Ishikawa (cell line): ENCODE data around the gene ANKRD40.

ENCODE experiments used
- CEBPB ChIP-seq: IDR thresholded peaks from 2 replicates; pipeline ENCODE4 v1.6.1; 2012
- EGR1 ChIP-seq: IDR thresholded peaks from 2 replicates; pipeline ENCODE4 v1.6.1; 2012
- EP300 ChIP-seq: IDR thresholded peaks from 2 replicates; pipeline ENCODE4 v1.6.1; 2012; ENCODE audit warnings: borderline replicate concordance
- FOXM1 ChIP-seq: IDR thresholded peaks from 2 replicates; pipeline ENCODE4 v1.6.1; 2012; ENCODE audit warnings: low read depth, borderline replicate concordance
- RAD21 ChIP-seq: IDR thresholded peaks from 2 replicates; pipeline ENCODE4 v1.6.1; 2012; ENCODE audit warnings: low read depth
- REST ChIP-seq: IDR thresholded peaks from 2 replicates; pipeline ENCODE4 v1.6.1; 2012; ENCODE audit warnings: low read depth, mild to moderate bottlenecking
- TAF1 ChIP-seq: IDR thresholded peaks from 2 replicates; pipeline ENCODE4 v1.6.1; 2012; ENCODE audit warnings: low read depth, mild to moderate bottlenecking
- TEAD4 ChIP-seq: IDR thresholded peaks from 2 replicates; pipeline ENCODE4 v1.6.1; 2012
- YY1 ChIP-seq: IDR thresholded peaks from 2 replicates; pipeline ENCODE4 v1.6.1; 2012; ENCODE audit warnings: low read depth
- ZBTB7A ChIP-seq: IDR thresholded peaks from 2 replicates; pipeline ENCODE4 v1.6.1; 2012; ENCODE audit warnings: low read depth
- TF ChIP-seq, protein P1 (sequence below): IDR thresholded peaks from 2 replicates; pipeline ENCODE4 v1.6.1; 2012

GRCh38 chr17:50737118-50737698 lies 29.5 kb upstream of the ANKRD40 start:
- no peak for TF ChIP-seq ZBTB7A
- no peak for TF ChIP-seq RAD21
- no peak for TF ChIP-seq TAF1
- no peak for TF ChIP-seq CEBPB
- no peak for TF ChIP-seq EP300
- TF ChIP-seq TEAD4: no peak
- TF ChIP-seq EGR1: no peak
- TF ChIP-seq YY1: no peak
- TF ChIP-seq, protein P1, sequence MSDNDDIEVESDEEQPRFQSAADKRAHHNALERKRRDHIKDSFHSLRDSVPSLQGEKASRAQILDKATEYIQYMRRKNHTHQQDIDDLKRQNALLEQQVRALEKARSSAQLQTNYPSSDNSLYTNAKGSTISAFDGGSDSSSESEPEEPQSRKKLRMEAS: no peak
- no peak for TF ChIP-seq REST
- no peak for TF ChIP-seq FOXM1
